Liver (tissue), 9 donors: ENCODE measurements around the gene SNUPN. TPM values are rescaled to one million over a fixed set of nuclear protein-coding genes. Genes with fewer than 3 reads are reported as not detected.

Experiments
- DNase-seq: peaks from one replicate; pipeline ENCODE4 v3.0.0-alpha.2; 2017; ENCODE audit warnings: low spot score
- H3K27ac ChIP-seq, 2 donors: one replicate each; pipeline ENCODE4 v1.7.0; 2013; ENCODE audit warnings: inconsistent platforms in 2 of 2, low read length in 2 of 2, control low read depth in 1 of 2, low read depth in 1 of 2, mild to moderate bottlenecking in 1 of 2
- H3K27me3 ChIP-seq, 4 donors: one replicate each; pipeline versions ENCODE4 v1.6.1 to v1.7.0; 2013; ENCODE audit warnings: low read length in 3 of 4, inconsistent platforms in 1 of 4, mild to moderate bottlenecking in 1 of 4, moderate library complexity in 1 of 4; ENCODE audit not compliant: control insufficient read depth in 4 of 4, insufficient read depth in 4 of 4
- H3K36me3 ChIP-seq, 4 donors: one replicate each; pipeline versions ENCODE4 v1.6.1 to v1.7.0; 2013; ENCODE audit warnings: low read length in 3 of 4, mild to moderate bottlenecking in 3 of 4, low read depth in 1 of 4, moderate library complexity in 1 of 4; ENCODE audit not compliant: control insufficient read depth in 4 of 4, insufficient read depth in 3 of 4
- H3K4me1 ChIP-seq, 4 donors: one replicate each; pipeline versions ENCODE4 v1.6.1 to v1.7.0; 2013; ENCODE audit warnings: low read length in 3 of 4, mild to moderate bottlenecking in 3 of 4, moderate library complexity in 1 of 4; ENCODE audit not compliant: control insufficient read depth in 4 of 4, insufficient read depth in 4 of 4
- H3K4me3 ChIP-seq, 3 donors: one replicate each; pipeline versions ENCODE4 v1.6.1 to v1.7.0; 2013; ENCODE audit warnings: low read length in 3 of 3, control low read depth in 1 of 3, low read depth in 1 of 3, mild to moderate bottlenecking in 1 of 3
- H3K9ac ChIP-seq, 2 donors: one replicate each; pipeline ENCODE4 v1.7.0; 2013; ENCODE audit warnings: low read length in 2 of 2, mild to moderate bottlenecking in 2 of 2, moderate library complexity in 2 of 2, control low read depth in 1 of 2, low read depth in 1 of 2
- H3K9me3 ChIP-seq, 4 donors: one replicate each; pipeline versions ENCODE4 v1.6.1 to v1.7.0; 2013; ENCODE audit warnings: low read length in 3 of 4; ENCODE audit not compliant: control insufficient read depth in 4 of 4
- ATF3 ChIP-seq: IDR thresholded peaks from 2 replicates; pipeline ENCODE4 v1.6.1; 2016; ENCODE audit warnings: antibody characterized with exemption
- EGR1 ChIP-seq, 2 donors: IDR thresholded peaks; 2 replicates each; pipeline ENCODE4 v1.6.1; 2016 to 2018; ENCODE audit warnings: antibody characterized with exemption in 2 of 2, low read depth in 2 of 2
- FOXA1 ChIP-seq: IDR thresholded peaks from 2 replicates; pipeline ENCODE4 v1.6.1; 2016; ENCODE audit warnings: antibody characterized with exemption
- FOXA2 ChIP-seq: IDR thresholded peaks from 2 replicates; pipeline ENCODE4 v1.6.1; 2016; ENCODE audit warnings: antibody characterized with exemption
- GABPA ChIP-seq, 2 donors: IDR thresholded peaks in 1 of 2; conservative IDR thresholded peaks in 1 of 2; 2 replicates each; pipeline ENCODE4 v1.6.1; 2016; ENCODE audit warnings: antibody characterized with exemption in 2 of 2, mild to moderate bottlenecking in 1 of 2, moderate library complexity in 1 of 2
- HNF4A ChIP-seq, 2 donors: conservative IDR thresholded peaks; 2 replicates each; pipeline ENCODE4 v1.6.1; 2016; ENCODE audit warnings: antibody characterized with exemption in 2 of 2, mild to moderate bottlenecking in 2 of 2
- HNF4G ChIP-seq: IDR thresholded peaks from 2 replicates; pipeline ENCODE4 v1.6.1; 2016; ENCODE audit warnings: antibody characterized with exemption
- JUND ChIP-seq, 2 donors: IDR thresholded peaks; 2 replicates each; pipeline ENCODE4 v1.6.1; 2016; ENCODE audit warnings: antibody characterized with exemption in 2 of 2
- NR2F2 ChIP-seq: IDR thresholded peaks from 2 replicates; pipeline ENCODE4 v1.6.1; 2016; ENCODE audit warnings: antibody characterized with exemption
- RAD21 ChIP-seq, 2 donors: IDR thresholded peaks; 2 replicates each; pipeline ENCODE4 v1.6.1; 2016; ENCODE audit warnings: antibody characterized with exemption in 2 of 2, mild to moderate bottlenecking in 2 of 2
- REST ChIP-seq: IDR thresholded peaks from 2 replicates; pipeline ENCODE4 v1.6.1; 2016; ENCODE audit warnings: antibody characterized with exemption, mild to moderate bottlenecking
- RXRA ChIP-seq, 2 donors: IDR thresholded peaks; 2 replicates each; pipeline ENCODE4 v1.6.1; 2017 to 2018; ENCODE audit warnings: antibody characterized with exemption in 2 of 2, mild to moderate bottlenecking in 1 of 2
- SP1 ChIP-seq: IDR thresholded peaks from 2 replicates; pipeline ENCODE4 v1.6.1; 2018; ENCODE audit warnings: antibody characterized with exemption, mild to moderate bottlenecking
- TAF1 ChIP-seq: conservative IDR thresholded peaks from 2 replicates; pipeline ENCODE4 v1.6.1; 2016; ENCODE audit warnings: antibody characterized with exemption, mild to moderate bottlenecking
- YY1 ChIP-seq: IDR thresholded peaks from 2 replicates; pipeline ENCODE4 v1.6.1; 2016; ENCODE audit warnings: antibody characterized with exemption, mild to moderate bottlenecking
- ZBTB33 ChIP-seq: IDR thresholded peaks from 2 replicates; pipeline ENCODE4 v1.6.1; 2016; ENCODE audit warnings: antibody characterized with exemption
- WGBS: extraction: QIAGEN DNeasy Blood & Tissue Kit; methylation state at CpG from one replicate; pipeline ENCODE4 v1.1.7; 2013; 5-methylcytosine and 5-hydroxymethylcytosine counted together
- polyA plus RNA-seq, 2 donors: library from polyadenylated mRNA; stranded (reverse) in 1 of 2; unstranded in 1 of 2; fragments of 200-250 nt in 1 of 2; fragments of >200 nt in 1 of 2; fragmentation: Nextera tagmentation in 1 of 2; extraction: Ambion mirVana in 1 of 2; gene quantifications; one replicate each; pipeline versions ENCODE4 v1.2.1 to v1.2.3, GENCODE V29; 2013 to 2015
- total RNA-seq, 2 donors: library from RNA; depleted of rRNA; stranded (reverse); fragments of >200 nt; gene quantifications; one replicate each; pipeline ENCODE4 v1.2.3, GENCODE V29; 2014
- TF ChIP-seq, protein P1 (sequence below): fragments of 150-350 bp; IDR thresholded peaks from 2 replicates; pipeline ENCODE4 v1.5.1; 2017; ENCODE audit warnings: improper control_type of control experiment, low read depth, low read length; ENCODE audit not compliant: missing input control
- TF ChIP-seq, protein P2 (sequence below): IDR thresholded peaks from 2 replicates; pipeline ENCODE4 v1.6.1; 2016; ENCODE audit warnings: antibody characterized with exemption
- donor health status: healthy.
- donor health status: healthy.
- donor health status: healthy.
- donor health status: healthy.
- donor health status: healthy.

The SNUPN gene
- total and polyA plus RNA-seq, 4 donors: 7.8 to 13.2 (median 12.1) TPM

DNA sequence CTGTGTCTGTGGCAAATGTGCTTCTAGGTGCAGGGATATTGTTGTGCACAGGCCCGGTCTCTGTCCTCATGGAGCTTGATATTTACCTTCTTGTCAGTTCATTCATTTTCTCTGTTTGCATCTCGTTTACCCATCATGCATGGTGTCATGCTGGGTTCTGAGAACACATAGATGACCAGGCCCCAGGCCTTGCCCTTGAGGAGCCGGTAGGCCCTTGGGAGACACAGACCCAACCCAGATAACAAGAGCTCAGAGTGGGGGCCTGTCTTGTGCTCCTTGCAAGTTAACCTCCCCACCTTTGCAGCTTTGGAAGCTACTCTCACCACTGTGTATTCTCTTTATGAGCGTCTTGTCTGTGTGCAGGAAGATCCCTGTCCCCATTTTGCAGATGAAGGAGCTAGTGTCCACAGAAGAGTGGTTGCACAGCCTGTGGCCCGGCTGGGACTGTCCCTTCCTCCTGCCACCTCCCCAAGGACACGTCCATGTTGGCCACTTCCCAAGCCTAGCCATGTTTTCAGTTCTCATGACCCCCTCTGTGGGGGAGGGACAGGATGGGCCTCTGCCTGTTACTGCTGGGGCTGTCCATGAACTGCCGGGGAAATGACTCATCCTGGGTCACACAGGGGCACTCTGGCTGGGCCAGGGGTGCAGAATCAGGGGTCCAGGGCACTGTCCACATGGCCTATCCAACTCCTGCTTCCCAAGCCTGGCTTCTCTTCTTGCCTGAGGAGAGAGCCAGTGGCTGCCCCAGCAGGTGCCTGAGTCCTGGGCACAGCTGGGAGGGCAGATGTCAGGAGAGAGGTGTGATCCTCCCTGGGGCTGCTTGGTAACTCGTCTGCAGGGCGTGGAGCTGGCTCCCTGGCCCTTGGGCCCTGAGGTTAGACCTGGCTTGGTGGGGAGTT is 25.6 kb upstream of the SNUPN start:
- no peak for DNase-seq
- H3K4me1 ChIP-seq: peaks cover 20 to 68% (median 45%) of the 10 kb centered on the region in 4 donors
- peak overlapping the region; percentile 7 to 51 (median 38) for H3K4me3 ChIP-seq
- TF ChIP-seq NR2F2: peak; percentile 90
- TF ChIP-seq RXRA (IDR thresholded peaks at IDR 0.05): peak; percentile 69 to 81
- TF ChIP-seq, protein P1, sequence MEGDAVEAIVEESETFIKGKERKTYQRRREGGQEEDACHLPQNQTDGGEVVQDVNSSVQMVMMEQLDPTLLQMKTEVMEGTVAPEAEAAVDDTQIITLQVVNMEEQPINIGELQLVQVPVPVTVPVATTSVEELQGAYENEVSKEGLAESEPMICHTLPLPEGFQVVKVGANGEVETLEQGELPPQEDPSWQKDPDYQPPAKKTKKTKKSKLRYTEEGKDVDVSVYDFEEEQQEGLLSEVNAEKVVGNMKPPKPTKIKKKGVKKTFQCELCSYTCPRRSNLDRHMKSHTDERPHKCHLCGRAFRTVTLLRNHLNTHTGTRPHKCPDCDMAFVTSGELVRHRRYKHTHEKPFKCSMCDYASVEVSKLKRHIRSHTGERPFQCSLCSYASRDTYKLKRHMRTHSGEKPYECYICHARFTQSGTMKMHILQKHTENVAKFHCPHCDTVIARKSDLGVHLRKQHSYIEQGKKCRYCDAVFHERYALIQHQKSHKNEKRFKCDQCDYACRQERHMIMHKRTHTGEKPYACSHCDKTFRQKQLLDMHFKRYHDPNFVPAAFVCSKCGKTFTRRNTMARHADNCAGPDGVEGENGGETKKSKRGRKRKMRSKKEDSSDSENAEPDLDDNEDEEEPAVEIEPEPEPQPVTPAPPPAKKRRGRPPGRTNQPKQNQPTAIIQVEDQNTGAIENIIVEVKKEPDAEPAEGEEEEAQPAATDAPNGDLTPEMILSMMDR: no peak
- TF ChIP-seq, protein P2, sequence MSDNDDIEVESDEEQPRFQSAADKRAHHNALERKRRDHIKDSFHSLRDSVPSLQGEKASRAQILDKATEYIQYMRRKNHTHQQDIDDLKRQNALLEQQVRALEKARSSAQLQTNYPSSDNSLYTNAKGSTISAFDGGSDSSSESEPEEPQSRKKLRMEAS: no peak
- peak; percentile 87 to 96 for TF ChIP-seq JUND (IDR thresholded peaks at IDR 0.05)
- TF ChIP-seq ZBTB33: no peak
- TF ChIP-seq GABPA (IDR thresholded peaks at IDR 0.05 in 1 of 2, conservative IDR thresholded peaks at IDR 0.05 in 1 of 2): no peak
- peak; percentile 27 for TF ChIP-seq SP1
- TF ChIP-seq TAF1: no peak
- no peak for TF ChIP-seq FOXA2
- TF ChIP-seq HNF4A (conservative IDR thresholded peaks at IDR 0.05): peak; percentile 29 to 49
- peak in 1 of 2 donors; percentile 28 for TF ChIP-seq RAD21 (IDR thresholded peaks at IDR 0.05)
- TF ChIP-seq EGR1 (IDR thresholded peaks at IDR 0.05; ENCODE audit: low read depth in 2 of 2): no peak
- no peak for TF ChIP-seq YY1
- TF ChIP-seq REST: peak; percentile 38
- TF ChIP-seq HNF4G: no peak
- peak; percentile 50 for TF ChIP-seq ATF3
- no peak for TF ChIP-seq FOXA1
- no peaks in the 10 kb centered on the region for H3K9me3 ChIP-seq
- H3K36me3 ChIP-seq: peaks cover 0 to 3% (median 1%) of the 10 kb centered on the region in 4 donors
- peak overlapping the region in 1 of 2 donors; percentile 42 for H3K9ac ChIP-seq
- H3K27me3 ChIP-seq: no peaks in the 10 kb centered on the region
- 44% methylated on average over 9 of the region's 9 CpGs for WGBS
- peak overlapping the region; percentile 39 to 59 for H3K27ac ChIP-seq
